Mesenteric fat pad (tissue), 1 donor: ENCODE results near the gene PLA2G2E. TPM values are rescaled to one million over a fixed set of nuclear protein-coding genes. Genes with fewer than 3 reads are reported as not detected.
A peak's percentile ranks its signal among the peaks of the same experiment; 100 is the strongest.
"Not testable (repeated sequence)": the region's sequence is repeated elsewhere in the genome, so short reads cannot be mapped to it uniquely, and the experiment has no call there.

Source experiments
- DNase-seq: peaks from one replicate; pipeline ENCODE4 v3.0.0-alpha.2; 2020; ENCODE audit warnings: low spot score
- total RNA-seq: library from RNA; stranded (reverse); fragmentation: NEBNext Ultra II Directional; extraction: Animal tissue kit (Norgen Biotek cat#: 25700); gene quantifications from one replicate; pipeline ENCODE4 v1.2.1, GENCODE V29; 2021
- donor health status: DM: yes; HTN: yes; CAD: no.

PLA2G2E gene
- total RNA-seq, 1 donor from 2014 or later, result not detected

DNA sequence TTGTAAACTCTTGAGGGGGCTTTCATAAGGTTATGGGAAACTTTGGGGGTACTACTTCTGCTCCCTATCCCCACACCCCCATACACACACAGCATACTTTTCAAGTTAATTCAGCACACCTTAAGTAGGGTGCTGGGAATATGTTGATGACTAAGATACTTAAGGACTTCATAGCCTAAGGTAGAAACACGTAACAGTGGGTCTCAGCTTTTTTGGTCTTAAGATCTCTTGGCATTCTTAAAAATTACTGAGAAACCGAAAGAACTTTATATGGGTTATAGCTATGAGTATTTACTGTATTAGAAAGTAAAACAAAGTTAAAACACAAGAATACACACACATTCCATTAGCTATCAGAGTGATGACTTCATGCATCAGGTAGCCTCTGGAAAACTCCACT, 39.1 kb downstream of the PLA2G2E start:
- no peak for DNase-seq

DNA sequence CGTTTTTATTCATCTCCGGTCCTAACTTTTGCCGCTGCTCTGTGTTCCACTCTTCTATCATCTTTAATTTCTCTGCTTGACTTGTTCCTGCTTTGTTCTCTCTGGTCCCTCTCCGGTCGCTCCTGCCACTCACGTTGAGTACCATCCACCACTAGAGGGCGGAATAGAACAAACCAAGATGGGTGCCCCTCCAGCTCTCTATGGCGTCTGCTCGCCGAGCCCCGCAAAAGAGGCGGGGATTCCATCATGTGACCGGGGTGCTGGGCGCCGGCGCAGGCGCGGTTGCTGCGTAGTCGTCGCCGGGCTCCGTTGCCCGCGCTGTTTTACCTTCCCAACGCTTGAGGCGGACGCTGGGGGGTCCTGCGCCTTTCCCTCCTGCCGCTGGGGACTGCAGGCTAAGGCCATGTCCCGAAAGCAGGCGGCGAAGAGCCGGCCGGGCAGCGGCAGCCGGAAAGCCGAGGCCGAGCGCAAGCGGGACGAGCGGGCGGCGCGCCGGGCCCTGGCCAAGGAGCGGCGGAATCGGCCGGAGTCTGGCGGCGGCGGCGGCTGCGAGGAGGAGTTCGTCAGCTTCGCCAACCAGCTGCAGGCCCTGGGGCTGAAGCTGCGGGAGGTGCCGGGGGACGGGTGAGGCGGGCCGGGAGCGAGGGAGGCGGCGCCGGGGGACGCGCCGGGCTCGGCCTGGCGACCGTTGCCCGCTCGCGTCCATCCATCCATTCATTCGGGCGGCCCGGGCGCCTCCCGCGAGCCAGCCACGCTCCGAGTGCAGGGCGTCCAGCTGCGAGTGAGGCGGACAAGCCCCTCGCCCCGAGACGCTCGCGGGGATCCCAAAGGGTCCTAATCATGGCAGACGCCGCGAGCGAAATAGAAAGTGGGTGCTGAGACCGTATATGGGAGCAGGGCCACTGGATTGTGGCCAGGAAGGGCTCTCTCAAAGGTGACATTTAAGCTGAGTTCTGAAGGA, 41.0 kb downstream of the PLA2G2E start, which contains the start of gene OTUD3:
Gene OTUD3 (plus strand): TSS at position 285 of the 961 bp plus-strand sequence. CDS start 119 bp downstream, at position 404.
- DNase-seq, result peak; percentile 97

DNA sequence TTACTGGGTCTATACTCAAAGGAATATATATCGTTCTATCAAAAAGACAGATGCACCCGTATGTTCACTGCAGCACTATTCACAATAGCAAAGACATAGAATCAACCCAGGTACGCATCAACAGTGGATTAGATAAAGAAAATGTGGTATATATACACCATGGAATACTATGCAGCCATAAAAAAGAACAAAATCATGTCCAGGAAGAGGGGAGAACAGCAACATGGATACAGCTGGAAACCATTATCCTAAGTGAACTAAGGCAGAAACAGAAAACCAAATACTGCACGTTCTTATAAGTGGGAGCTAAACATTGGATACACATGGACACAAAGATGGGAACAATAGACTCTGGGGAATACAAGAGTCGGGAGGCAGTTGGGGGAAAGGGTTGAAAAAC, 42.6 kb downstream of the PLA2G2E start:
- not testable (repeated sequence) for DNase-seq

DNA sequence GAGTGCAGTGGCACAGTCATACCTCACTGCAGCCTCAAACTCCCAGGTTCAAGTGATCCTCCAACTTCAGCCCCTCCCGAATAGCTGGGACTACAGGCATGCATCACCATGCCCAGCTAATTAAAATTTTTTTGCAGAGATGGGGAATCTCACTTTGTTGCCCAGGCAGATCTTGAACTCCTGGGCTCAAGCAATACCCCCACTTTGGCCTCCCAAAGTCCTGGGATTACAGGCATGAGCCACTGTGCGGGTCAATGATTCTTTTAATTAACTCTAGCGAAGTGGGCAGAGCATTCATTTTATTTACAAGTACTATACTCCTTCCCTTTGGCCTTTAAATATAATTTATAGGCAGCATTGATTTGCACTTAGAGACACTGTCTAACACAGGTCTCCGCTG, 43.8 kb downstream of the PLA2G2E start:
- DNase-seq, result no peak

DNA sequence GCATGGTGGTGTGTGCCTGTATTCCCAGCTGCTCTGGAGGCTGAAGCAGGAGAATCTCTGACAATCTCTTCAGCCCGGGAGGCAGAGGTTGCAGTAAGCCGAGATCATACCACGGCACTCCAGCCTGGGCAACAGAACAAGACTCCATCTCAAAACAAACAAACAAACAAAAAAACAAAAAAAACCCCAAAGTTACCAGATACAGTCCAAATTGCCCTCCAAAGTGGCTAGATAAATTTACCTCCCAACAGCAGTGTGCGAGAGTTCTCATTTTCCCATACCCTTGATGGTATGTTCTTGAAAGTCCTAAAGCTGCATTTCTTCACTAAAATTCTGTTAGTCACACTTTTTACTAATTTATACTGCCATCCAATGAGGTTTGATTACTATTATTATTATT, 44.2 kb downstream of the PLA2G2E start:
- DNase-seq, result no peak

DNA sequence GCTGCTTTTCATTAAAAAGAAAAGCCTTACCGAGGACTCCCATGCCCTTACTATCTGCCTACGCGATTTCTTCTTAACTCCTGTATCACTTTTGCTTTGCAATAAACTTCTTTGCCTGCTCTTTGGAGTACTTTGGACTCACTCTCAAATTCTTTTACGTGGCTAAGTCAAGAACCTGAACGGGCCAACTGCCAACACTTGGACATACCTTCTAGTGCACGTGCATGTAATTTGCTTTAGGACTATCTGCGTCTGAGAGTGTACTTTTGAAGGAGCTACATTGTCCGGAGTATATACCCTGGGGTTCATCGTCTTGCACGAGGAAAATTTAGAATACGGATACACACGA, 44.8 kb downstream of the PLA2G2E start:
- DNase-seq, result no peak

DNA sequence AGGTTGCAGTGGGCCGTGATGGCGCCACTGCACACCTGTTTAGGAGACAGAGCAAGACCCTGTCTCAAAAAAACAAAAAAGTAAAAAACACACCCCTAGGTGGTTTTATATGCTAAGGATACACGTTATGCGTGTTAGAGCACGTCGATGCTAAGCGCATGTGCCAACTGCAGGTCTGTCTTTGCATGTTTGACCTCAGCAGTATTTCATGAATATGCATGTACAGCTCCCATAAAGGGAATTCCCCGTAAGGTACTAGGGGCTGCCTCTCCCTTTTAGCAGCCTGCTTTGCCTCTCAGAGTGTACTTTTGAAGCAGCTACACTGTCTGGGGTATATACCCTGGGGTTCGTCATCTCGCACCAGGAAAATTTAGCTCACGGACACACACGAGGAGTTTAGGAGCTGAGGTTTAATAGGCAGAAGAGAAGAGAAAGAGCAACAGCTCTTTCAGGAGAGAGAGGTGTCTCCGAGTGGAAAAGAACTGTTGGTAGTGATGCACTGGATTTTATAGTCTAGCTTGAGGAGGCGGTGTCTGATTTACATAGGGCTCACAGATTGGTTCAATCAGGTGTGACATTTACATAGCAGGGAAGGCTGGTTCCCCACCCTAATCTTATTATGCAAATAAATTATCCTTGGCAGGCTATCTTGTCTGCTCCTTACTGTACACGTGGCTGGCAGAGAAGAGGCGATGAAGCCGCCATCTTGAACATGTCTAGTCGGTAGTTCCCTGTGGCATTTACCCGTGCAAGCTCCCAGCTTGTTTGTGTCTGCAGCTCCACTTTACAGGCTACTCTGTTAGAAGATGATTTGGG, 45.4 kb downstream of the PLA2G2E start:
- no peak for DNase-seq

DNA sequence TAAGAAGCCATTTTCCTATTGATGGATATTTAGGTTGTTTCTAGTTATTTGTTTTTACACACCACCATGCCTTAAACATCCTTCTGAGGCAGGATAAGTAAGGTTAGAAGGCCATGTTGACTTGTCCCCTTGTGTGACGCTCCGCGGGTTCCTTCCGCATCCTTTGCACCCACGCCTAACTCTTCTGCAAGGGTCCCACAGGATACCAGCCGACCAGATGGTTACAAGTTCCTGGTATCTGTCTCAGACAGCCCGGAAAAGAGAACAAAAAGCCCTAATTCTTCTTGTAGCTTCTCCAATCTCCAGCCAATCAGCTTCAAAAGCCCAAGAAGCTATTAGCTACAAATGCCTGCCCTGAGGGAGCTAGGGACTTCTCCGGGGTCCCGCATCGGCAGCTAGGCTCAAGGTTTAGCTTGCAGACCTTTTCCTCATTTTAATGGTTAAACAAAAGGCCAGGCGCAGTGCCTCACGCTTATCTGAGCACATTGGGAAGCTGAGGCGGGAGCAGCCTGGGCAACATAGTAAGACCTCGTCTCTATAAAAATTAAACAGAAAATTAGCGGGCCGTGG, 46.2 kb downstream of the PLA2G2E start:
- DNase-seq, result no peak

DNA sequence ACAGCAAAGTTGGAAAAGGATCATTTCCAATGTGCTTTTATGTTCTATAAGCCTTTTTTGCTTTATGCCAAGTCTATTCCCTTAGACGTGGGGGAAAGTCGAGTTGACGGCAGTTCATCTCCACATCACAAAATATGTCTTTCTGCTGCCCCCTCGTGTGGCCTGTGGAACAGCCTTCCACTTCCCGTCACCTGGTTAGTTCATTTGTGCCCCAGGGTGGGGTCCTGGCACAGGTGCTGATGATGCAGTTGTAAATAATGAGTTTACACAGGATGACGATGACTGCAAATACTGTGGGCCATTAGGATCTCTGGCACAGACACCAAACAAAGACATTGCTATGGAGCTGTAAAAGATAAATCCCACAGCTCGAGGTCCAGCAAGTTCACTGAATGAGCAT, 51.2 kb downstream of the PLA2G2E start:
- DNase-seq, result no peak

Other genes with a start within 250 kb of the PLA2G2E start
- 13.6 TPM for gene TMCO4, start 123.7 kb downstream of the PLA2G2E start, total RNA-seq
- not detected for gene RNF186, start 108.3 kb downstream of the PLA2G2E start, total RNA-seq
- gene OTUD3, start 41.2 kb downstream of the PLA2G2E start, total RNA-seq, result 8.3 TPM
- gene PLA2G2A, start 56.0 kb upstream of the PLA2G2E start, total RNA-seq, result 453 TPM
- 5.5 TPM for gene PLA2G5, start 146.6 kb upstream of the PLA2G2E start, total RNA-seq
- not detected for gene PLA2G2D, start 195.9 kb upstream of the PLA2G2E start, total RNA-seq
- not detected for gene PLA2G2F, start 215.7 kb upstream of the PLA2G2E start, total RNA-seq